ENCODE data around the gene ETS2.

GRCh38 chr21:38805328-38806152 is at the start of gene ETS2:
- TF ChIP-seq CTCF (conservative IDR thresholded peaks at IDR 0.05), result peak; percentile 44
- TF ChIP-seq ZFX (IDR thresholded peaks at IDR 0.05), result peak; percentile 44
